ENCODE data around the gene ADARB1. TPM values are rescaled to one million over a fixed set of nuclear protein-coding genes. Genes with fewer than 3 reads are reported as not detected.
"Not testable (repeated sequence)": the region's sequence is repeated elsewhere in the genome, so short reads cannot be mapped to it uniquely, and the experiment has no call there.

ADARB1 gene
- total RNA-seq, 1 experiment from 2014 or later = 14.1 TPM

DNA sequence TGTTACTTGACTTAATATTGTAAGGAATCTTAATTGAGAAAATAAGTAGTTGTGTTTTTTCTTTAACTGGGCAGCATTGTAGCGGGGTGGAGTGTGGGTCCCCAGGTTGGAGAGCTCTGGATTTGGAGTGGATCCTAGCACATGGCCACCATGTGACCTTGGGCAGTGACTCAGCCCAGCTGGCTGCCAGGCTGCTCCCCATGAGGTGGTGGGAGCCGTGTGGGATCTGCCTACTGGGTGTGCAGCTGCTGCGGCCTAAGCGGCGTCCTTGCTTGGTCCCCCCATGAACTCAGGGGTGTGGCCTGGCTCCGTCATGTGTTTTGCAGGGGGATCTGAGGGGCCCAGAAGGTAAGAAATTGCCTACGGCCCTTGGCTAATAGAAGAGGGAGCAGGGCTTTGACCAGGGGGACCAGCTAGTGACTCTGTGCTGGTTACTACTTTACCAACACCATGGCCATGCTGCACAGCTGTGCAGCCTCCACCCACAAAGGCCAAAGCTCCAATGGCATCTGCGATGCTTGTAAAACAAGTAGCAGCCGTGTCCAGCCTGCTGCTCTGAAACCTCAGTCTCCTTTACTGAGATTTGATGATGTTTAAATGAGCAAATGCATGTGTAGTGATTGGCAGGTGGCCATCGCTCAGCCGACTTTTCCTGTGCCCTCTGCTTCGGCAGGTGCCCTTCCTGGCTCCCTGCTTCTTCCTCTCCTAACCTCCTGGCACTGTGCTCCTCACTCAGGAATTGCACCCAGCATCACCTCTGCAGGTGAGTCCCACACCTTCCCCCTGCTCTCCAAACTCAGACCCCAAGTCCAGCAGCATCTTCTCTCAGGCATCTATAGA, 68.3 kb downstream of the ADARB1 start:
- Histone ChIP-seq H3K9me3 (ENCODE audit: low read length) (no peaks in the 10 kb centered on the region), H3F3A (ENCODE audit: low read length, unreplicated experiment) (no peaks in the 10 kb centered on the region), H3K36me3 (ENCODE audit: low read depth, low read length) (no peaks in the 10 kb centered on the region), H3K27me3 (ENCODE audit: low read length) (no peaks in the 10 kb centered on the region), H3K79me2 (ENCODE audit: low read length) (no peaks in the 10 kb centered on the region), H3K4me2 (ENCODE audit: low read length) (no peak overlapping the region), H3K4me3 (ENCODE audit: low read length) (no peak overlapping the region), H3K9ac (ENCODE audit: low read length) (no peak overlapping the region), H3K9me2 (replicated peaks; ENCODE audit: low read length) (no peaks in the 10 kb centered on the region), H2AFZ (ENCODE audit: low read length) (no peak overlapping the region), H3K4me1 (ENCODE audit: insufficient read depth, low read length) (peaks cover 7% of the 10 kb centered on the region; the same call in 1 of the 2 replicates), H4K20me1 (ENCODE audit: low read length) (no peaks in the 10 kb centered on the region), H3K27ac (ENCODE audit: low read length) (no peak overlapping the region)
- TF ChIP-seq EZH2 (IDR thresholded peaks at IDR 0.05; ENCODE audit: low read length, unreplicated experiment) (no peak), EZH2phosphoT487 (IDR thresholded peaks at IDR 0.05; ENCODE audit: borderline replicate concordance, low read length) (no peak)
- TF ChIP-seq, protein P1, sequence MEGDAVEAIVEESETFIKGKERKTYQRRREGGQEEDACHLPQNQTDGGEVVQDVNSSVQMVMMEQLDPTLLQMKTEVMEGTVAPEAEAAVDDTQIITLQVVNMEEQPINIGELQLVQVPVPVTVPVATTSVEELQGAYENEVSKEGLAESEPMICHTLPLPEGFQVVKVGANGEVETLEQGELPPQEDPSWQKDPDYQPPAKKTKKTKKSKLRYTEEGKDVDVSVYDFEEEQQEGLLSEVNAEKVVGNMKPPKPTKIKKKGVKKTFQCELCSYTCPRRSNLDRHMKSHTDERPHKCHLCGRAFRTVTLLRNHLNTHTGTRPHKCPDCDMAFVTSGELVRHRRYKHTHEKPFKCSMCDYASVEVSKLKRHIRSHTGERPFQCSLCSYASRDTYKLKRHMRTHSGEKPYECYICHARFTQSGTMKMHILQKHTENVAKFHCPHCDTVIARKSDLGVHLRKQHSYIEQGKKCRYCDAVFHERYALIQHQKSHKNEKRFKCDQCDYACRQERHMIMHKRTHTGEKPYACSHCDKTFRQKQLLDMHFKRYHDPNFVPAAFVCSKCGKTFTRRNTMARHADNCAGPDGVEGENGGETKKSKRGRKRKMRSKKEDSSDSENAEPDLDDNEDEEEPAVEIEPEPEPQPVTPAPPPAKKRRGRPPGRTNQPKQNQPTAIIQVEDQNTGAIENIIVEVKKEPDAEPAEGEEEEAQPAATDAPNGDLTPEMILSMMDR (conservative IDR thresholded peaks at IDR 0.05; ENCODE audit: low read depth, low read length) = no peak
- BruUV-seq (replicated peaks) = no TSS peak
- no peak for DNase-seq
- ATAC-seq = no peak
- intact Hi-C loops (cut with micrococcal nuclease) = loop anchor here (5.0 kb wide), 1 partner anchor 85 kb away; no protein-coding TSS in a partner anchor
- CTCF ChIA-PET = interaction anchor here (1.3 kb wide), 1 partner anchor 192 kb away, joined by 3 read pairs; no protein-coding TSS in a partner anchor
- POLR2A ChIA-PET (ENCODE audit: unreplicated experiment) = no interaction called here

DNA sequence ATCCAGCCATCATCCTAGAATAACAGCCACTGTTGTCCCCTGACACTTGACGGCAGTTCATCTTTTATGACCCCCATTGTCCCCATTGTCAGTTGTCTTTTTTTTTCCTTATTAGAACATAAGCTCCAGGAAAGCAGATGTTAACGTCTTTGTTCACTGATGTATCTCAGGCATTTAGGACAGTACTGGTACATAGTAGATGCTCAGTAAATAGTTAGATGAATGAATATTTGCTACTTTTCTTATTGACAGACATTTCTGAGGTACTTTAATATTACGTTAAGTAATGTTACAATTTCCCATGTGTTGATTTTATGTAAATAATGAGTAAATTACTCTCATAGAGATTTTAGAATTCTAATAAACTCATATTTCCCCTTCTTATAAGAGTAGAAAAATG, 69.5 kb downstream of the ADARB1 start:
- no peak overlapping the region for H3K4me3 ChIP-seq (ENCODE audit: low read length)
- no peaks in the 10 kb centered on the region for H3K27me3 ChIP-seq (ENCODE audit: low read length)
- no peak overlapping the region for H3K27ac ChIP-seq (ENCODE audit: low read length)
- POLR2A ChIA-PET (ENCODE audit: unreplicated experiment) = no interaction called here
- H2AFZ ChIP-seq (ENCODE audit: low read length) = no peak overlapping the region
- no peaks in the 10 kb centered on the region for H3F3A ChIP-seq (ENCODE audit: low read length, unreplicated experiment)
- no peak overlapping the region for H3K9ac ChIP-seq (ENCODE audit: low read length)
- CTCF ChIA-PET = no interaction called here
- no peaks in the 10 kb centered on the region for H4K20me1 ChIP-seq (ENCODE audit: low read length)
- intact Hi-C loops (cut with micrococcal nuclease) = loop anchor here (5.0 kb wide), 1 partner anchor 83 kb away; no protein-coding TSS in a partner anchor
- no peak for TF ChIP-seq EZH2phosphoT487 (IDR thresholded peaks at IDR 0.05; ENCODE audit: borderline replicate concordance, low read length)
- TF ChIP-seq, protein P1 (conservative IDR thresholded peaks at IDR 0.05; ENCODE audit: low read depth, low read length) = no peak
- no peak for TF ChIP-seq EZH2 (IDR thresholded peaks at IDR 0.05; ENCODE audit: low read length, unreplicated experiment)
- DNase-seq (no peak), ATAC-seq (no peak)
- H3K9me3 ChIP-seq (ENCODE audit: low read length) = no peaks in the 10 kb centered on the region
- no peaks in the 10 kb centered on the region for H3K79me2 ChIP-seq (ENCODE audit: low read length)
- no TSS peak for BruUV-seq (replicated peaks)
- H3K4me2 ChIP-seq (ENCODE audit: low read length) = no peak overlapping the region
- H3K36me3 ChIP-seq (ENCODE audit: low read depth, low read length) = no peaks in the 10 kb centered on the region
- no peaks in the 10 kb centered on the region for H3K9me2 ChIP-seq (replicated peaks; ENCODE audit: low read length)
- no peaks in the 10 kb centered on the region for H3K4me1 ChIP-seq (ENCODE audit: insufficient read depth, low read length)

DNA sequence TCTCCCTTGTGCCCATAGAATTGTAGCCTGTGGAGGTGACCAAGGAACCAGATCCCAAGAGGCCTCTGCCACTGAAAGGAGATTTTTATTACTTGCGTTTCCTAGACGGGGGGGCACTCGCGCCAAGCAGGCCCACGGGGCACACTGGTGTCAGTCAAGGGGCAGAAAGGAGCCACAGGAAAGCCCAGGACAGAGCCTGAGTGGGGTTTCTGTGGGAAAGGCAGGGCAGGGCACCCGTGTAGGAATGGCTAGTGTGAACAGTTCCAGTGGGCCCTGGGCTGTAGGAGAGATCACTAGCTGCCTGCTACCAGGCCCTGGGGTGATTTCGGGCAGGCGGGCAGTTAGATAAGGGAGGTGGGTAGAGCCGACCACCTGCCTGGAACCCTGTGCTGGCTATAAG, 70.8 kb downstream of the ADARB1 start:
- ChIA-PET POLR2A (ENCODE audit: unreplicated experiment) (no interaction called here), CTCF (no interaction called here)
- no peak overlapping the region for H3K4me2 ChIP-seq (ENCODE audit: low read length)
- H3K27ac ChIP-seq (ENCODE audit: low read length) = no peak overlapping the region
- H3K27me3 ChIP-seq (ENCODE audit: low read length) = no peaks in the 10 kb centered on the region
- no peaks in the 10 kb centered on the region for H3K9me2 ChIP-seq (replicated peaks; ENCODE audit: low read length)
- no peak overlapping the region for H2AFZ ChIP-seq (ENCODE audit: low read length)
- no peaks in the 10 kb centered on the region for H3K9me3 ChIP-seq (ENCODE audit: low read length)
- H3K9ac ChIP-seq (ENCODE audit: low read length) = no peak overlapping the region
- no peaks in the 10 kb centered on the region for H3K4me1 ChIP-seq (ENCODE audit: insufficient read depth, low read length)
- DNase-seq (no peak), ATAC-seq (no peak)
- H3K4me3 ChIP-seq (ENCODE audit: low read length) = no peak overlapping the region
- no TSS peak for BruUV-seq (replicated peaks)
- intact Hi-C loops (cut with micrococcal nuclease) = no loop called here
- no peaks in the 10 kb centered on the region for H4K20me1 ChIP-seq (ENCODE audit: low read length)
- no peaks in the 10 kb centered on the region for H3F3A ChIP-seq (ENCODE audit: low read length, unreplicated experiment)
- TF ChIP-seq EZH2 (IDR thresholded peaks at IDR 0.05; ENCODE audit: low read length, unreplicated experiment) = no peak
- TF ChIP-seq, protein P1 (conservative IDR thresholded peaks at IDR 0.05; ENCODE audit: low read depth, low read length) = no peak
- TF ChIP-seq EZH2phosphoT487 (IDR thresholded peaks at IDR 0.05; ENCODE audit: borderline replicate concordance, low read length) = no peak
- no peaks in the 10 kb centered on the region for H3K79me2 ChIP-seq (ENCODE audit: low read length)
- H3K36me3 ChIP-seq (ENCODE audit: low read depth, low read length) = no peaks in the 10 kb centered on the region

DNA sequence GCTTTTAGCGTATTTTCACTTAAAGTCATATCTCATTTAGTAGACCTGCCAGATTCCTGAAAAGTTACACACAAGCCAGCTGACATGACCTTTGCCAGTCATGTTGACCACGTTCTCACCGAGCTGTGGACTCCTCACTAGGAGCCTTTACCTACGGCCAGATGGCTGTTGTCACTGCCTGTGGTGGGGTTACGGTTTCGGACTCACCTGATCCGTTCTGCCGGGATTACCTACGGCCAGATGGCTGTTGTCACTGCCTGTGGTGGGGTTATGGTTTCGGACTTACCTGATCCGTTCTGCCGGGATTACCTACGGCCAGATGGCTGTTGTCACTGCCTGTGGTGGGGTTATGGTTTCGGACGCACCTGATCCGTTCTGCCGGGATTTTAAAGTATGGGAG, 71.5 kb downstream of the ADARB1 start:
- H3K27ac ChIP-seq (ENCODE audit: low read length); H3K9me3 ChIP-seq (ENCODE audit: low read length); POLR2A ChIA-PET (ENCODE audit: unreplicated experiment); ATAC-seq; H3K9ac ChIP-seq (ENCODE audit: low read length); H4K20me1 ChIP-seq (ENCODE audit: low read length); BruUV-seq (replicated peaks); DNase-seq; H3K4me1 ChIP-seq (ENCODE audit: insufficient read depth, low read length); H3K4me3 ChIP-seq (ENCODE audit: low read length); H3K27me3 ChIP-seq (ENCODE audit: low read length); H2AFZ ChIP-seq (ENCODE audit: low read length); H3K4me2 ChIP-seq (ENCODE audit: low read length); H3K9me2 ChIP-seq (replicated peaks; ENCODE audit: low read length); H3F3A ChIP-seq (ENCODE audit: low read length, unreplicated experiment); H3K79me2 ChIP-seq (ENCODE audit: low read length); intact Hi-C loops (cut with micrococcal nuclease); CTCF ChIA-PET; H3K36me3 ChIP-seq (ENCODE audit: low read depth, low read length): not testable (repeated sequence)

Data from PC-3 (cell line).